GM12892 (cell line): ENCODE results near the gene NAA16.

Experiments
- POLR2A ChIP-seq: IDR thresholded peaks from 2 replicates; pipeline ENCODE4 v1.6.1; 2011; ENCODE audit warnings: low read depth, low read length, control low read depth
- POLR2AphosphoS5 ChIP-seq: IDR thresholded peaks from 2 replicates; pipeline ENCODE4 v1.6.1; 2011; ENCODE audit warnings: low read depth, low read length, control low read depth
- TAF1 ChIP-seq: IDR thresholded peaks from 2 replicates; pipeline ENCODE4 v1.6.1; 2011; ENCODE audit warnings: low read depth, mild to moderate bottlenecking, control low read depth, low read length, borderline replicate concordance

DNA sequence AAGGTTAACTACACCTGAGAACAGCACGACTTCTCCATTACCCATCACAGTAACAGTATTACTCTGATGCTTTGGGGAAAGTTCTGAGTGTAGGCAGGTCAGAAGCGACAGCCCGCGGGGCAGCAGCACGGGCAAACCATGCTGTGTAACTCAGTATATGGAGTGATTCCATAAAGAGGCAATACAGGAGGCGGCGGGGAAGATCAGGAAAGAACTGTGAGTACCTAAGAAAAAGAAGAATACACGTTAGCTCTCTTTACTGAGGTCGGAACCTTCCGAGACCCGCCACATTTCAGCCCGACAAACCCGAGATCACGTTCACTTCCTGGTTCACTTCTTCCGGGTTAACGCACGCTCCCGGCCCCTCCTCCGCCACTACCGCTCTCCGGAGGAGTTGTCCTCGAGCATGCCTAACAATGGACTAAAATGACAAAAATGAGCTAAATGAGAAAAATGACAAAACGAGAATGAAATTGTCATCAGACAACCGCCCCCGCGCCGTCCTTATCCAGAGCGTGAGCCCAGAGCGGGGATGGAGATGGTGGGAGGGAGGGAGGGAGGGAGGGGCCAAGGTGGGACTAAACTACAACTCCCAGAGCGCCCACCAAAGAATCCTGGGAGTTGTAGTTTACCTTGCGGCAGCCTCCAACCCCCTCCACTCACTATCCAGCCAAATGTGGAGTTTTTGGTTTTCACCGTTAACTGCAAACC is 47.7 kb upstream of the NAA16 start, which contains the start of gene MTRF1:
- TF ChIP-seq POLR2AphosphoS5 (peak; percentile 59; the same call in 1 of the 2 replicates), POLR2A (peak; percentile 70; the same call in 1 of the 2 replicates), TAF1 (peak; percentile 71)
